Thoracic aorta (tissue), 2 donors: ENCODE data around the gene MRPL58. TPM values are rescaled to one million over a fixed set of nuclear protein-coding genes. Genes with fewer than 3 reads are reported as not detected.
A peak's percentile ranks its signal among the peaks of the same experiment; 100 is the strongest.

Experiments
- ATAC-seq: fragments of 150-250 bp; one replicate; pipeline ENCODE4 v1.8.0; 2017; ENCODE audit warnings: low read depth; ENCODE audit not compliant: insufficient number of reproducible peaks, low FRiP score
- DNase-seq: peaks from one replicate; pipeline ENCODE4 v3.0.0-alpha.2; 2020; ENCODE audit warnings: low spot score
- H3K27ac ChIP-seq, 2 donors: fragments of 200-600 bp; sonication (generic); 1 replicate in 1 of 2; 2 replicates in 1 of 2; pipeline ENCODE4 v1.5.1; 2016; ENCODE audit warnings: mild to moderate bottlenecking in 2 of 2, moderate library complexity in 2 of 2
- H3K27me3 ChIP-seq: fragments of 200-600 bp; sonication (generic); replicated peaks from 2 replicates; pipeline ENCODE4 v1.6.0; 2016; ENCODE audit warnings: mild to moderate bottlenecking; ENCODE audit not compliant: insufficient read depth
- H3K36me3 ChIP-seq: fragments of 200-600 bp; sonication (generic); one replicate; pipeline ENCODE4 v1.5.1; 2016
- H3K4me1 ChIP-seq, 2 donors: fragments of 200-600 bp; sonication (generic); 1 replicate in 1 of 2; 2 replicates in 1 of 2; pipeline versions ENCODE4 v1.5.1 to v1.6.0; 2016; ENCODE audit warnings: low read depth in 2 of 2, mild to moderate bottlenecking in 1 of 2; ENCODE audit not compliant: control insufficient read depth in 1 of 2
- H3K4me3 ChIP-seq: fragments of 200-600 bp; sonication (generic); 2 replicates; pipeline ENCODE4 v1.5.1; 2016; ENCODE audit warnings: mild to moderate bottlenecking
- H3K9me3 ChIP-seq: fragments of 200-600 bp; sonication (generic); 2 replicates; pipeline ENCODE4 v1.5.1; 2016
- total RNA-seq, 2 donors: library from RNA; depleted of rRNA; stranded (reverse); fragments of >200 nt; gene quantifications; one replicate each; pipeline versions ENCODE4 v1.1.0 to v1.2.3, GENCODE V29; 2016
- TF ChIP-seq, protein P1 (sequence below): fragments of 200-600 bp; sonication (generic); IDR thresholded peaks from one replicate; pipeline ENCODE4 v1.5.1; 2019; ENCODE audit warnings: antibody characterized with exemption

MRPL58 gene
- total RNA-seq, 2 donors from 2014 or later, result 40.3 to 82.6 TPM

DNA sequence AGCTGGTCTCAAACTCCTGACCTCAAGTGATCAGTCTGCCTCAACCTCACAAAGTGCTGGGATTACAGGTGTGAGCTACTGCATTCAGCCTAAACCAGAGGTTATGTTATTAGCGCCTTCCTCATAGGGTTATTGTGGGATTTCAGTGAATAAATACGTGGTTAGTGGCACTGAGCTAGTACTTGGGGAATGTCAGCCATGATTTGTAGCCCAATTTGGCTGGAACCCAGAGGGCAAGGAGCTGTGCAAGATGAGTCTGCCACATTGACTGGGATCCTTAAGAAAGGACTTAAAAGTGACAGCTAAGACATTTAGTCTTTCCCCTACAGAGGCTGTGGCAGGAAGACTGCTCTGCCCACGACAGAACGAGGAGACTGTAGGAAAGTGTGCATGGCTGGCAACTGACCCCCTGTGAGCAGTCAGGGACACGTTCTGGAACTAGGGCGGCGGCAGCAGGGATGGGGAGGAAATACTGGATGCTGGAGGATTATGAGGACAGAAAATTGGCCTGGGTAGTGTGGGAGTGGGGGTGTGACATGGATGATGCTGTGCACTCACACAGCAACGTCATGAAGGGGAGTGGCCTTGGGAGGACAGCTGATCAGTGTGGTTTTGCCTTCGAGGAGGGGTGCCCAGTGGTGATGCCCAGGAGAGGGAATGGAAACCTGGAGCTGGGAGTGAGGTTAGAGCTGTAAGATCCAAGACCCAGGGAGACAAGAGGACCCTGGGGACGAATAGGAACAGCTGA lies 19.7 kb downstream of the MRPL58 start:
- peaks cover 7 to 32% of the 10 kb centered on the region in 2 donors for H3K4me1 ChIP-seq
- no peak for ATAC-seq
- H3K36me3 ChIP-seq, result no peaks in the 10 kb centered on the region
- peak overlapping the region; percentile 81 for H3K4me3 ChIP-seq
- no peaks in the 10 kb centered on the region for H3K27me3 ChIP-seq
- peak; percentile 71 for DNase-seq
- H3K27ac ChIP-seq, result peak overlapping the region; percentile 74 to 85
- no peaks in the 10 kb centered on the region for H3K9me3 ChIP-seq
- TF ChIP-seq, protein P1, sequence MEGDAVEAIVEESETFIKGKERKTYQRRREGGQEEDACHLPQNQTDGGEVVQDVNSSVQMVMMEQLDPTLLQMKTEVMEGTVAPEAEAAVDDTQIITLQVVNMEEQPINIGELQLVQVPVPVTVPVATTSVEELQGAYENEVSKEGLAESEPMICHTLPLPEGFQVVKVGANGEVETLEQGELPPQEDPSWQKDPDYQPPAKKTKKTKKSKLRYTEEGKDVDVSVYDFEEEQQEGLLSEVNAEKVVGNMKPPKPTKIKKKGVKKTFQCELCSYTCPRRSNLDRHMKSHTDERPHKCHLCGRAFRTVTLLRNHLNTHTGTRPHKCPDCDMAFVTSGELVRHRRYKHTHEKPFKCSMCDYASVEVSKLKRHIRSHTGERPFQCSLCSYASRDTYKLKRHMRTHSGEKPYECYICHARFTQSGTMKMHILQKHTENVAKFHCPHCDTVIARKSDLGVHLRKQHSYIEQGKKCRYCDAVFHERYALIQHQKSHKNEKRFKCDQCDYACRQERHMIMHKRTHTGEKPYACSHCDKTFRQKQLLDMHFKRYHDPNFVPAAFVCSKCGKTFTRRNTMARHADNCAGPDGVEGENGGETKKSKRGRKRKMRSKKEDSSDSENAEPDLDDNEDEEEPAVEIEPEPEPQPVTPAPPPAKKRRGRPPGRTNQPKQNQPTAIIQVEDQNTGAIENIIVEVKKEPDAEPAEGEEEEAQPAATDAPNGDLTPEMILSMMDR, result no peak

DNA sequence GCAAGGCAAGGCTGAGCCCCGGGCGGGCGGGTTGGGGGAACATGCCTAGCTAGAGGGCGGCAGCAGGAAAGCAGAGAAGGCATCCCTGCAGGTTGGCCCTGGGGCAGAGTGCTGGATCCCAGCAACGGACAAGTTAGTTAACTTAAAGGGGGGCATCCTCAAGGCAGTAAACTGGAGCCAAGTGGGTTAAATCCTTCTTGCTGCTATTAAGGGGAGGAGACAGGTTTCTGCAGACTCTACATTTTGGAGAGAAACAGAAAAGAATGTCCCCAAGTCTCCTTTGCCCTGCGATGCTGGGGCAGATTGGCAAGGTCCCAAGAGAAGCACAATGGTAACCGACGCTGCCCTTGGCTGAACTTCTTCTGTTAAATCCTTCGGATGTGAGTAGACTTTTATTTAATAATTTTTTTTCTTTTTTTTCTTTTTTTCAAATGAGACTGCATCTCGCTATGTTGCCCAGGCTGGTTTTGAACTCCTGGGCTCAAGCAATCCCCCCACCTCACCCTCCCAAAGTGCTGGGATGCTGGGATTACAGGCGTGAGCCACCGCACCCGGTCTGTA lies 20.3 kb downstream of the MRPL58 start:
- H3K9me3 ChIP-seq, result no peaks in the 10 kb centered on the region
- no peaks in the 10 kb centered on the region for H3K27me3 ChIP-seq
- peak overlapping the region; percentile 81 for H3K4me3 ChIP-seq
- TF ChIP-seq, protein P1, result no peak
- ATAC-seq, result no peak
- DNase-seq, result no peak
- no peaks in the 10 kb centered on the region for H3K36me3 ChIP-seq
- H3K27ac ChIP-seq, result peak overlapping the region; percentile 74 to 85
- peaks cover 7 to 32% of the 10 kb centered on the region in 2 donors for H3K4me1 ChIP-seq

DNA sequence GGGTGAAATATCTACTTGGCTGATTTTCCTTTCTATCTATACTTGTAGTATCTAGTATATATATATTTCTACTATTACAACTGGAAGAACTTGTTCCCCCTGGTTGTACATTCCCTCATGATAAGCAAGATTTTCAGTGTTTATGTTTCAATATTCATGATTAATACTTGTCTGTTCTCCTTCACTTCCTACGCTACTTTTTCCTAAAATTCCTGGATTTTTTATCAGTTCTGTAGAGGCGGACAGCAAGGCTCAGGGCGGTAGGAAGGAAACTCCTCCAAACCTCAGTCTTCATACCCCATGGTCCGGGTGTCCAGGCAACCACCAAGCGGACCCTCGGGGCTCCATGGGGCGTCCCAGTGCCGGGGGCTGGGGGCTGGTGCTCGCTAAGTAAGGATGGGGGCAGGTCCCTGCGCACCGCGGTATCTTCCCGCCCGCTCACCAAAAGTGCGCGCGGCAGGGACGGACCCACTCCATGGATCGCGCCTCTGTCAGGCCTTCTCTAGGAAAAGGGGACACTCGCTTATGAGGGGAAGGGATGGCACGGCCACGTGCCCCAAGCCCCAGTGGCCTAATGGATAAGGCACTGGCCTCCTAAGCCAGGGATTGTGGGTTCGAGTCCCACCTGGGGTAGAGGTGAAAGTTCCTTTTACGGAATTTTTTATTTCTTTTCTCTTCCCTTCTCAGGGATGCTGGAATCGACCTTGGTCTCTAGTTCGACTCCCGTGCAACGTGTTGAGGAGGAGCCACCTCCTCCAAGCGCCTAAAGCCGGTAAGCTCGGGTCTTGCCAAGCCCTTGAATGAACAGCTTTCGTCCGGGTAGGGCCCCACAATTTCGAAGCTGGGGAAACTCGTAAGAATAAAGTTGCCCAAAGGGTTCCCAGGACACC lies 21.1 kb downstream of the MRPL58 start:
- TF ChIP-seq, protein P1, result no peak
- Histone ChIP-seq H3K4me1 (peaks cover 7 to 32% of the 10 kb centered on the region in 2 donors), H3K27me3 (no peaks in the 10 kb centered on the region), H3K9me3 (no peaks in the 10 kb centered on the region), H3K36me3 (peaks cover 3% of the 10 kb centered on the region), H3K4me3 (peak overlapping the region; percentile 81), H3K27ac (peak overlapping the region; percentile 85 to 94)
- ATAC-seq (peak; percentile 47), DNase-seq (peak; percentile 75)

DNA sequence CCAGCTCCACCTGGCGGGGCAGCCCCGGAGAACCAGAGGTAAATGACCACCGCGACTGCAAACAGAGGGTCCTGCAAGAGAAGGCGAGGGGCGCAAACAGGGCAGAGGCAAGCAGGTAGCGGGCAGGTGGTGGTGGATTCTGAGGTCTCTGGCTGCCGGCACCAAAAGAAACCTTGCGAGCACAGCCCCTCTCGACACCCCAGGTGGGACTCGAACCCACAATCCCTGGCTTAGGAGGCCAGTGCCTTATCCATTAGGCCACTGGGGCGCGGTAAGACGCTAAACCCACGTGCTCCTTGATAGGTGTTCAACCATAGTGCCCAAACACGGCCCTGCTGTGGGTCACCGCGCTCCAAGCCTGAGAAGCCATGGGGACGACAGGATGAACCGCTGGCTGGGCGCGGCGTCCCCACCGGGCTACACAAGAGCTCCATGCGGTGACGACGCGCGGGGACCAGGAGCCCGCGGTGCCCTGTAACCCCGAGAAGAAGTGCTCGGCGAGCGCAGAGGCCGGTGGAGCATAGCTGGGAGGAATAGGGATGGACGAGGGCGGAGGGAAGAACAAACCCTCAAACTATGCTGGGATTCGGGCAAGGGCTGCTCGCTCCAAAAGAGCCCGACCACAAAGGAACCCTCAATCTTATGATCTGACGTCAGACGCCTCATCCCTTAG lies 21.9 kb downstream of the MRPL58 start:
- peaks cover 7 to 32% of the 10 kb centered on the region in 2 donors for H3K4me1 ChIP-seq
- TF ChIP-seq, protein P1, result no peak
- H3K27ac ChIP-seq, result peak overlapping the region; percentile 85 to 94
- peaks cover 11% of the 10 kb centered on the region for H3K36me3 ChIP-seq
- H3K4me3 ChIP-seq, result peak overlapping the region; percentile 81
- ATAC-seq (peak; percentile 64), DNase-seq (peak; percentile 54)
- no peaks in the 10 kb centered on the region for H3K27me3 ChIP-seq
- no peaks in the 10 kb centered on the region for H3K9me3 ChIP-seq
